GM23248 (cell line): Measurements from ENCODE around the gene TIPARP. TPM values are rescaled to one million over a fixed set of nuclear protein-coding genes. Genes with fewer than 3 reads are reported as not detected.

Source experiments
- DNase-seq: peaks from one replicate; pipeline ENCODE4 v3.0.0-alpha.2; 2015
- H2AFZ ChIP-seq: fragments of 200-600 bp; sonication (generic); 2 replicates; pipeline ENCODE4 v1.6.1; 2016; ENCODE audit warnings: antibody characterized with exemption
- H3F3A ChIP-seq: fragments of 200-600 bp; sonication (generic); 2 replicates; pipeline ENCODE4 v1.6.1; 2016; ENCODE audit warnings: mild to moderate bottlenecking, antibody characterized with exemption, mixed run types; ENCODE audit not compliant: insufficient read depth
- H3K27ac ChIP-seq: fragments of 200-600 bp; sonication (generic); 2 replicates; pipeline ENCODE4 v1.5.1; 2016; ENCODE audit warnings: mild to moderate bottlenecking
- H3K27me3 ChIP-seq: fragments of 200-600 bp; sonication (generic); replicated peaks from 2 replicates; pipeline ENCODE4 v1.6.1; 2016; ENCODE audit warnings: mild to moderate bottlenecking; ENCODE audit not compliant: insufficient read depth
- H3K36me3 ChIP-seq: fragments of 200-600 bp; sonication (generic); 2 replicates; pipeline ENCODE4 v1.6.1; 2016; ENCODE audit warnings: low read depth, mild to moderate bottlenecking
- H3K4me1 ChIP-seq: fragments of 200-600 bp; sonication (generic); 2 replicates; pipeline ENCODE4 v1.6.1; 2016; ENCODE audit warnings: mild to moderate bottlenecking; ENCODE audit not compliant: insufficient read depth
- H3K4me2 ChIP-seq: fragments of 200-600 bp; sonication (generic); one replicate; pipeline ENCODE4 v1.6.1; 2016; ENCODE audit warnings: mild to moderate bottlenecking; ENCODE audit not compliant: unreplicated experiment
- H3K4me3 ChIP-seq: fragments of 200-600 bp; sonication (generic); 2 replicates; pipeline ENCODE4 v1.5.1; 2016; ENCODE audit warnings: mild to moderate bottlenecking
- H3K79me2 ChIP-seq: fragments of 200-600 bp; sonication (generic); 2 replicates; pipeline ENCODE4 v1.6.1; 2016; ENCODE audit warnings: mild to moderate bottlenecking; ENCODE audit not compliant: insufficient read depth
- H3K9ac ChIP-seq: fragments of 200-600 bp; sonication (generic); 2 replicates; pipeline ENCODE4 v1.6.1; 2016; ENCODE audit warnings: mild to moderate bottlenecking
- H3K9me2 ChIP-seq: fragments of 200-600 bp; sonication (generic); 2 replicates; pipeline ENCODE4 v1.6.1; 2016; ENCODE audit warnings: mixed run types, mild to moderate bottlenecking, moderate library complexity; ENCODE audit not compliant: insufficient read depth
- H3K9me3 ChIP-seq: fragments of 200-600 bp; sonication (generic); one replicate; pipeline ENCODE4 v1.6.1; 2017; ENCODE audit warnings: low read depth
- H4K20me1 ChIP-seq: fragments of 200-600 bp; sonication (generic); 2 replicates; pipeline ENCODE4 v1.6.0; 2016; ENCODE audit not compliant: insufficient read depth
- EZH2 ChIP-seq: fragments of 200-600 bp; sonication (generic); IDR thresholded peaks from 2 replicates; pipeline ENCODE4 v1.6.1; 2018; ENCODE audit warnings: antibody characterized with exemption, mild to moderate bottlenecking; ENCODE audit not compliant: insufficient read depth, poor library complexity, severe bottlenecking
- EZH2phosphoT487 ChIP-seq: fragments of 200-600 bp; sonication (generic); IDR thresholded peaks from 2 replicates; pipeline ENCODE4 v1.6.1; 2018; ENCODE audit warnings: antibody characterized with exemption, moderate library complexity, mild to moderate bottlenecking, low read depth; ENCODE audit not compliant: insufficient read depth
- WGBS, 2 experiments: methylation state at CpG; one replicate each; pipeline ENCODE4 v1.1.6; 2015 to 2017; ENCODE audit warnings: low lambda C conversion rate in 2 of 2, low coverage in 1 of 2; ENCODE audit errors: missing lambda C conversion rate in 2 of 2; 5-methylcytosine and 5-hydroxymethylcytosine counted together
- in situ Hi-C: fragments of 300-500 bp; cut with MboI; formaldehyde crosslinking; loops from 2 replicates; pipeline ENCODE4 v1.15.0; 2020
- polyA plus RNA-seq: library from polyadenylated mRNA; unstranded; fragments of >200 nt; fragmentation: Nextera tagmentation; extraction: Ambion mirVana; gene quantifications from 2 replicates; pipeline ENCODE4 v1.2.1, GENCODE V29; 2016
- total RNA-seq: library from RNA; depleted of rRNA; stranded (reverse); fragments of >200 nt; shearing (Covaris generic); gene quantifications from 2 replicates; pipeline ENCODE4 v1.2.3, GENCODE V29; 2014

The TIPARP gene
- total and polyA plus RNA-seq, 2 experiments from 2014 or later = 35.1 to 89.5 TPM

DNA sequence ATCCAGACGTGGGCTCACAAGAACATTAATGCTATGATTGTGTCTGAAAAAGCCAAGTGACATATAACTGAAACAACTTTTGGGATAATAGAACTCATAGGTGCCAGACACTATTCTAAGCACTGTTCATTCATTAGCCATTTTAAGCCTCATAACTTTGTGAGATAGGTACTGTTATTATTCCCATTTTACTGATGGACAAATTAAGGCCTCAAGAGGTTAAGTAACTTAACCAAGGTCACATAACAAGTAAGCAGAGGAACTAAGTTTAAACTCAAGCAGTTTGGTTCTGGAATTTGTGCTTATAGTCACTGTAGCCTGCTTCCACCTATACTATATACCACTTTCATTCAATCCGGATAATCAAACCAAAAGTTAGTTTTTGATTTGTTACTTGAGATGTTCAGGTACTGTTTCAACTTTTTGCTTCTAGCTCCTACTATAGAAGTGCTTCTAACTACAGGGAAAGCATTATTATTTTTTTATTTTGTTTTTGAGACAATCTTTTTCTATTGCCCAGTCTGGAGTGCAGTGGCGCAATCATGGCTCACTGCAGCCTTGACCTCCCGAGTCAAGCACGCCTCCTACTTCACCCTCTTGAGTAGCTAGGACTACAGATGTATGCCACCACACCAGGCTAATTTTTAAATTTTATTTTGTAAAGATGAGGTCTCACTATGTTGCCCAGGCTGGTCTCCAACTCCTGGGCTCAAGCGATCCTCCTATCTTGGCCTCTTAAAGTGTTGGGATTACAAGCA is 41.9 kb downstream of the TIPARP start:
- Histone ChIP-seq H2AFZ (no peak overlapping the region), H3K4me3 (no peak overlapping the region), H3K4me1 (peaks cover 21% of the 10 kb centered on the region; the same call in 1 of the 2 replicates), H3K79me2 (peaks cover 32% of the 10 kb centered on the region), H3K9me2 (no peaks in the 10 kb centered on the region), H3K9ac (no peak overlapping the region), H3K36me3 (peaks cover 53% of the 10 kb centered on the region), H3K27ac (no peak overlapping the region; the same call in 1 of the 2 replicates), H3K4me2 (no peak overlapping the region), H3K27me3 (no peaks in the 10 kb centered on the region), H3F3A (peaks cover 75% of the 10 kb centered on the region), H3K9me3 (no peaks in the 10 kb centered on the region), H4K20me1 (no peaks in the 10 kb centered on the region)
- DNase-seq = no peak
- 82% methylated on average over 6 of the region's 6 CpGs for WGBS, 2 experiments
- TF ChIP-seq EZH2phosphoT487 = no peak
- in situ Hi-C loops = no loop called here

DNA sequence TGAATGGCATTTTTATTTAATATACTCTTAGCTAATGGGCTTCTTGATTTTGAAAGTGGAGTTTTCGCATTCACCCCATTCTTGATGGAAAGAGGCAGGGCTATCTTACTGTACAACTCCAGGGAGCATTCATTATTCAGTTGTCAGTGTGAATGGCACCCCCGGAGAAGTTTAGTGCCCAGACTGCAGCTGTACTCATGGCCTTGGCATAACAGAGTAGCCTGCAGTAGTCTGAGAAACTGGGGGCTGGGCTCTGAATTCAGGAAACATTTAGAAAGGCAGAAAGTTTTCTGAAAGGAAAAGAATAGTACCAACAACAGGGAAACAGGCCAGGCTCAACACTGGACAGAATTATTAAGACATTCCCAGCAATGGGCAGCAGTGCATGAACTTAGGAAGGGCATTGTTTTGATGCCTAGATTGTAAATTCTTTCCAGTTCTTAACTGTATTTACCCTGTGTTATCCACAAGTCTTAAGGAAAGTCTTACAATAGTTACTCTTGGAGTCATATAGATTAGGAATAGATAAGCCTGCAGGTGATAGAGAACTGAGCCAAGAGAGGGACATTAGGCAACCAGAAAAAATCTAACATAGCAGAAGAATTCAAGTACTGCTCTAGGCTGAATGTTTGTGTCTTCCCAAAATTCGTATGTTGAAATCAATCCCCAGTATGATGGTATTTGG is 44.4 kb downstream of the TIPARP start:
- no peaks in the 10 kb centered on the region for H3K9me2 ChIP-seq
- peaks cover 32% of the 10 kb centered on the region for H3K79me2 ChIP-seq
- H3K36me3 ChIP-seq = peaks cover 64% of the 10 kb centered on the region
- H3K4me1 ChIP-seq = peaks cover 37% of the 10 kb centered on the region
- no peaks in the 10 kb centered on the region for H3K9me3 ChIP-seq
- H4K20me1 ChIP-seq = no peaks in the 10 kb centered on the region
- no peak overlapping the region for H3K9ac ChIP-seq
- H3K27ac ChIP-seq = peak overlapping the region; percentile 52
- peaks cover 90% of the 10 kb centered on the region for H3F3A ChIP-seq
- H3K4me3 ChIP-seq = no peak overlapping the region
- in situ Hi-C loops = no loop called here
- WGBS, 2 experiments = 79 to 82% methylated on average over 3 of the region's 3 CpGs
- no peak overlapping the region for H2AFZ ChIP-seq
- H3K4me2 ChIP-seq = no peak overlapping the region
- TF ChIP-seq EZH2phosphoT487 (no peak), EZH2 (no peak)
- no peaks in the 10 kb centered on the region for H3K27me3 ChIP-seq
- DNase-seq = peak; percentile 27

DNA sequence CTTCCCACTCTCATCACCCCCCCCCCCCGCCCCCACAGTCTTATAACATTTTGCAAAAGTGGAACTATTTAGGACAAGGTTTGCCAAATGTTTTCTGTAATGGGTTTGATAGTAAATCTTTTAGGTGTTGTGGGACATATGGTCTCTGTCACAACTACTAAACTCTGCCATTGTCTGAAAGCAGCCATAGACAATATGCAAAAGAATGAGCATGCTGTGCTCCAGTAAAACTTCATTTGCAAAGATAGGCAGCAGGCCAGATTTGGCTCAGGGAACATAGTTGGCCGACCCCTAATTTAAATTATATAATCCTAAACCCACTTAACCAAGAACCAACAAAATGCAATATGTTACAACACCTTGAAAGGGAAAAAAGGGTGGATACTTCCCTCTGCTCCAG is 46.4 kb downstream of the TIPARP start:
- peaks cover 96% of the 10 kb centered on the region for H3F3A ChIP-seq
- TF ChIP-seq EZH2 (no peak), EZH2phosphoT487 (no peak)
- H3K9me3 ChIP-seq = no peaks in the 10 kb centered on the region
- peaks cover 27% of the 10 kb centered on the region for H3K79me2 ChIP-seq
- no peak overlapping the region for H2AFZ ChIP-seq
- H4K20me1 ChIP-seq = no peaks in the 10 kb centered on the region
- H3K4me1 ChIP-seq = peaks cover 39% of the 10 kb centered on the region
- peaks cover 56% of the 10 kb centered on the region for H3K36me3 ChIP-seq
- in situ Hi-C loops = no loop called here
- no peak overlapping the region for H3K4me3 ChIP-seq
- H3K9ac ChIP-seq = no peak overlapping the region
- H3K27me3 ChIP-seq = no peaks in the 10 kb centered on the region
- 93 to 97% methylated on average over 2 of the region's 2 CpGs for WGBS, 2 experiments
- H3K4me2 ChIP-seq = no peak overlapping the region
- 0 out of 2 replicates have a peak overlapping the region, but pooled peaks have one; percentile 0 for H3K27ac ChIP-seq
- no peak for DNase-seq
- no peaks in the 10 kb centered on the region for H3K9me2 ChIP-seq

GRCh38 chr3:156721687-156722618 is 47.6 kb downstream of the TIPARP start:
- TF ChIP-seq EZH2 (no peak), EZH2phosphoT487 (no peak)
- no peak for DNase-seq
- no peaks in the 10 kb centered on the region for H3K9me3 ChIP-seq
- H3K9me2 ChIP-seq = no peaks in the 10 kb centered on the region
- H4K20me1 ChIP-seq = no peaks in the 10 kb centered on the region
- no peak overlapping the region for H3K9ac ChIP-seq
- peaks cover 39% of the 10 kb centered on the region for H3K4me1 ChIP-seq
- in situ Hi-C loops = no loop called here
- peak overlapping the region; percentile 58 for H3K27ac ChIP-seq
- H3K79me2 ChIP-seq = peaks cover 19% of the 10 kb centered on the region
- 97 to 100% methylated on average over 2 of the region's 2 CpGs for WGBS, 2 experiments
- no peak overlapping the region for H2AFZ ChIP-seq
- H3K4me2 ChIP-seq = no peak overlapping the region
- no peak overlapping the region for H3K4me3 ChIP-seq
- H3K36me3 ChIP-seq = peaks cover 53% of the 10 kb centered on the region
- no peaks in the 10 kb centered on the region for H3K27me3 ChIP-seq
- peaks cover 97% of the 10 kb centered on the region for H3F3A ChIP-seq
